ENCODE measurements around the gene DEXI.

DNA sequence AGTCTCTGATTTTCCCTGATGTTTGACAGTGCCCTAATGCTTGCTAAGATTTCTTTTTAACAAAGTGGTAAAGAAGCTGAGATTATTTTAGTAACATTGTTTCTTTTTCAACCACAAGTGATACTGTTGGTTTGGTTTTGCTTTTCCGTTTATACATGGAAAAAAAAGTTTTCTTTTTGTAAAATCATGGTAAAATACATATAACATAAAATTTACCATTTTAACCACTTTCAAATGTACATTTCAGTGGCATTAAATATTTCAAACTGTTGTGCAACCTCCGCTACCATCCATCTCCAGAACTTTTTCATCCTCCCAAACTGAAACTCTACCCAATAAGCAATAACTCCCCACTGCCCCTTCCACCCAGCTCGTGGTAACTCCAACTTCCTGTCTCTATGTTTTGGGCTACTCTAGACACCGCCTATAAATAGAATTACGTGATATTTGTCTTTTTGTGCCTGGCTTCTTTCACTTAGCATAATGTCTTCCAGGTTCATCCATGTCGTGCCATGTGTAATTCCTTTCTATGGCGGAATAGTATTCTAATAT, 60.7 kb downstream of the DEXI start:
- no peak for TF ChIP-seq EZH2 (IDR thresholded peaks at IDR 0.05; ENCODE audit: insufficient read depth, poor library complexity, severe bottlenecking)
- no peak for TF ChIP-seq EZH2phosphoT487 (IDR thresholded peaks at IDR 0.05; ENCODE audit: insufficient read depth, low read depth)

All from GM23248 (cell line).